ENCODE results near the gene ACTG1. TPM values are rescaled to one million over a fixed set of nuclear protein-coding genes. Genes with fewer than 3 reads are reported as not detected.

Gene ACTG1
- total and polyA plus RNA-seq, 2 donors (not counting 1 experiment from before 2014, with no cell fraction given) = 803 to 1,677 TPM

- H2AFZ ChIP-seq (ENCODE audit: insufficient read depth, low read depth, low read length, poor library complexity, severe bottlenecking) = no peak overlapping the region
Observed at GRCh38 chr17:81473019-81473418, 39.6 kb downstream of the ACTG1 start.

DNA sequence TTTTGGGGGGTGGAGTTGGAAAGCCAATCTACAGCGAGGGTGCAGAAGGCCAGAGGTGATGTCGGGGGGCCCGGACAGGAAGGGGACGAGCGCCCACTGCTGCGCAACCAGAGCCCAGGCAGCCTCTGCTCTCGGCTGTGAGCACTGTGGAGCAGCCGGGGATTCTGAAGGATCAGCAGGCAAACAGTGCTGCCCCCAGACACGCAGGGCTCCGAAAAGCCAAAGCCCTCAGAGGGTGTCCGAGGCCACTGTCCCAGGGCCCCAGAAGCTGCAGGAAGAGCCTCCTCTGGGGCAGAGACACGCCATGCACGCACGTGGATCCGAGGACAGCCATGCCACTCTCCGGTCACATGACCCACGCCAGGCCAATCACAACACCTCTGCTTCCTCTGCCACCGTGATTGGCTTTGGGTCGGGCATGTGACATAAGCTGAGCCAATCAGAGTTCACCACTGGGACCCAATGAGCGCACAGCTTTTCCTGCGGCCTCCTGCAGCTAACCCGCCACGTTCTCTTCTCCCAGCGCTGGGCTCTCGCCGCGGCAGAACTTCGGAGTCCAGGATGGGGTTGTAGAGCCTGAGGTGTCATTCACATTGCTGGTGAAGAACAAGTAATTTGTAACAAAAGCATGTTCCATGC is 40.7 kb downstream of the ACTG1 start:
- 95% methylated on average over 21 of the region's 28 CpGs for WGBS (ENCODE audit: insufficient coverage)
- no peaks in the 10 kb centered on the region for H4K20me1 ChIP-seq (ENCODE audit: control insufficient read depth, insufficient read depth, low read length, poor library complexity, severe bottlenecking)
- CTCF ChIA-PET = interaction anchor here (1.4 kb wide), 1 partner anchor 129 kb away, joined by 3 read pairs; no protein-coding TSS in a partner anchor
- no peak for DNase-seq
- H3K79me2 ChIP-seq (ENCODE audit: control insufficient read depth, insufficient read depth, low read length) = no peaks in the 10 kb centered on the region
- no peaks in the 10 kb centered on the region for H3K4me1 ChIP-seq (ENCODE audit: control insufficient read depth in 2 of 2, insufficient read depth in 2 of 2, low read length in 2 of 2)
- no peak overlapping the region for H3K4me2 ChIP-seq (replicated peaks; ENCODE audit: low read depth, low read length, poor library complexity, severe bottlenecking)
- no peaks in the 10 kb centered on the region for H3K27me3 ChIP-seq (replicated peaks in 1 of 4; ENCODE audit: control extremely low read depth in 1 of 4, control insufficient read depth in 3 of 4, insufficient read depth in 4 of 4, low read length in 3 of 4)
- H3K27ac ChIP-seq (ENCODE audit: low read length in 2 of 2) = no peak overlapping the region
- TF ChIP-seq, protein P1, sequence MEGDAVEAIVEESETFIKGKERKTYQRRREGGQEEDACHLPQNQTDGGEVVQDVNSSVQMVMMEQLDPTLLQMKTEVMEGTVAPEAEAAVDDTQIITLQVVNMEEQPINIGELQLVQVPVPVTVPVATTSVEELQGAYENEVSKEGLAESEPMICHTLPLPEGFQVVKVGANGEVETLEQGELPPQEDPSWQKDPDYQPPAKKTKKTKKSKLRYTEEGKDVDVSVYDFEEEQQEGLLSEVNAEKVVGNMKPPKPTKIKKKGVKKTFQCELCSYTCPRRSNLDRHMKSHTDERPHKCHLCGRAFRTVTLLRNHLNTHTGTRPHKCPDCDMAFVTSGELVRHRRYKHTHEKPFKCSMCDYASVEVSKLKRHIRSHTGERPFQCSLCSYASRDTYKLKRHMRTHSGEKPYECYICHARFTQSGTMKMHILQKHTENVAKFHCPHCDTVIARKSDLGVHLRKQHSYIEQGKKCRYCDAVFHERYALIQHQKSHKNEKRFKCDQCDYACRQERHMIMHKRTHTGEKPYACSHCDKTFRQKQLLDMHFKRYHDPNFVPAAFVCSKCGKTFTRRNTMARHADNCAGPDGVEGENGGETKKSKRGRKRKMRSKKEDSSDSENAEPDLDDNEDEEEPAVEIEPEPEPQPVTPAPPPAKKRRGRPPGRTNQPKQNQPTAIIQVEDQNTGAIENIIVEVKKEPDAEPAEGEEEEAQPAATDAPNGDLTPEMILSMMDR (IDR thresholded peaks at IDR 0.05) = no peak
- TF ChIP-seq EZH2 (IDR thresholded peaks at IDR 0.05; ENCODE audit: borderline replicate concordance, insufficient read depth, low read depth, low read length, poor library complexity, severe bottlenecking) = no peak
- Mint-ChIP-seq H3K4me1 (no peaks in the 10 kb centered on the region), H3K27ac (no peak overlapping the region), H3K4me3 (no peak overlapping the region), H3K27me3 (no peaks in the 10 kb centered on the region), H3K9me3 (ENCODE audit: insufficient read depth) (no peaks in the 10 kb centered on the region)
- H3K9me3 ChIP-seq (ENCODE audit: control extremely low read depth in 1 of 3, control insufficient read depth in 2 of 3, insufficient read depth in 1 of 3, low read length in 2 of 3) = peaks cover 0 to 7% (median 0%) of the 10 kb centered on the region in 3 donors
- H3K36me3 ChIP-seq (replicated peaks in 1 of 2; ENCODE audit: control extremely low read depth in 1 of 2, control insufficient read depth in 1 of 2, extremely low read depth in 1 of 2, insufficient read depth in 2 of 2, low read length in 1 of 2) = no peaks in the 10 kb centered on the region
- POLR2A ChIA-PET = no interaction called here
- no peak overlapping the region for H3K9ac ChIP-seq (ENCODE audit: low read length)
- H2AFZ ChIP-seq (ENCODE audit: insufficient read depth, low read depth, low read length, poor library complexity, severe bottlenecking) = no peak overlapping the region
- no peak for ATAC-seq (ENCODE audit: low read depth)
- intact Hi-C loops (cut with micrococcal nuclease) = no loop called here
- H3K4me3 ChIP-seq (ENCODE audit: control extremely low read depth in 1 of 5, extremely low read depth in 1 of 5, insufficient read depth in 1 of 5, low read depth in 2 of 5, low read length in 4 of 5) = no peak overlapping the region

More at GRCh38 chr17:81473019-81473418, 39.6 kb downstream of the ACTG1 start:
- H3K4me2 ChIP-seq (replicated peaks; ENCODE audit: low read depth, low read length, poor library complexity, severe bottlenecking) = no peak overlapping the region
- Mint-ChIP-seq H3K9me3 (ENCODE audit: insufficient read depth) (no peaks in the 10 kb centered on the region), H3K27me3 (no peaks in the 10 kb centered on the region), H3K4me3 (no peak overlapping the region), H3K27ac (no peak overlapping the region), H3K4me1 (no peaks in the 10 kb centered on the region)
- no peaks in the 10 kb centered on the region for H3K36me3 ChIP-seq (replicated peaks in 1 of 2; ENCODE audit: control extremely low read depth in 1 of 2, control insufficient read depth in 1 of 2, extremely low read depth in 1 of 2, insufficient read depth in 2 of 2, low read length in 1 of 2)
- H3K4me3 ChIP-seq (ENCODE audit: control extremely low read depth in 1 of 5, extremely low read depth in 1 of 5, insufficient read depth in 1 of 5, low read depth in 2 of 5, low read length in 4 of 5) = no peak overlapping the region
- H3K9me3 ChIP-seq (ENCODE audit: control extremely low read depth in 1 of 3, control insufficient read depth in 2 of 3, insufficient read depth in 1 of 3, low read length in 2 of 3) = peaks cover 0 to 10% (median 0%) of the 10 kb centered on the region in 3 donors
- no peaks in the 10 kb centered on the region for H3K79me2 ChIP-seq (ENCODE audit: control insufficient read depth, insufficient read depth, low read length)
- TF ChIP-seq EZH2 (IDR thresholded peaks at IDR 0.05; ENCODE audit: borderline replicate concordance, insufficient read depth, low read depth, low read length, poor library complexity, severe bottlenecking) = no peak
- TF ChIP-seq, protein P1 (IDR thresholded peaks at IDR 0.05) = no peak
- H3K9ac ChIP-seq (ENCODE audit: low read length) = no peak overlapping the region
- H3K27ac ChIP-seq (ENCODE audit: low read length in 2 of 2) = no peak overlapping the region
- CTCF ChIA-PET = interaction anchor here (1.4 kb wide), 1 partner anchor 128 kb away, joined by 3 read pairs; no protein-coding TSS in a partner anchor
- 84% methylated on average over 7 of the region's 8 CpGs for WGBS (ENCODE audit: insufficient coverage)
- intact Hi-C loops (cut with micrococcal nuclease) = no loop called here
- POLR2A ChIA-PET = no interaction called here
- H3K4me1 ChIP-seq (ENCODE audit: control insufficient read depth in 2 of 2, insufficient read depth in 2 of 2, low read length in 2 of 2) = no peaks in the 10 kb centered on the region
- no peaks in the 10 kb centered on the region for H4K20me1 ChIP-seq (ENCODE audit: control insufficient read depth, insufficient read depth, low read length, poor library complexity, severe bottlenecking)
- DNase-seq (no peak), ATAC-seq (ENCODE audit: low read depth) (no peak)
- no peaks in the 10 kb centered on the region for H3K27me3 ChIP-seq (replicated peaks in 1 of 4; ENCODE audit: control extremely low read depth in 1 of 4, control insufficient read depth in 3 of 4, insufficient read depth in 4 of 4, low read length in 3 of 4)

Measured in B cell (primary cell).